NCI-H146 treated with DMSO at 0.1 percent for 48 hours (cell line): ENCODE results near the gene OTOP3.
A peak's percentile ranks its signal among the peaks of the same experiment; 100 is the strongest.
"Not testable (repeated sequence)": the region's sequence is repeated elsewhere in the genome, so short reads cannot be mapped to it uniquely, and the experiment has no call there.

Experiments
- DNase-seq: peaks from one replicate; lab custom pipeline; 2025; ENCODE audit not compliant: unreplicated experiment; lab: John Stamatoyannopoulos, UW

The OTOP3 gene, protein sequence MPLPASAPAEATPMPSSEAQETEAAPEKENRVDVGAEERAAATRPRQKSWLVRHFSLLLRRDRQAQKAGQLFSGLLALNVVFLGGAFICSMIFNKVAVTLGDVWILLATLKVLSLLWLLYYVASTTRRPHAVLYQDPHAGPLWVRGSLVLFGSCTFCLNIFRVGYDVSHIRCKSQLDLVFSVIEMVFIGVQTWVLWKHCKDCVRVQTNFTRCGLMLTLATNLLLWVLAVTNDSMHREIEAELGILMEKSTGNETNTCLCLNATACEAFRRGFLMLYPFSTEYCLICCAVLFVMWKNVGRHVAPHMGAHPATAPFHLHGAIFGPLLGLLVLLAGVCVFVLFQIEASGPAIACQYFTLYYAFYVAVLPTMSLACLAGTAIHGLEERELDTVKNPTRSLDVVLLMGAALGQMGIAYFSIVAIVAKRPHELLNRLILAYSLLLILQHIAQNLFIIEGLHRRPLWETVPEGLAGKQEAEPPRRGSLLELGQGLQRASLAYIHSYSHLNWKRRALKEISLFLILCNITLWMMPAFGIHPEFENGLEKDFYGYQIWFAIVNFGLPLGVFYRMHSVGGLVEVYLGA

DNA sequence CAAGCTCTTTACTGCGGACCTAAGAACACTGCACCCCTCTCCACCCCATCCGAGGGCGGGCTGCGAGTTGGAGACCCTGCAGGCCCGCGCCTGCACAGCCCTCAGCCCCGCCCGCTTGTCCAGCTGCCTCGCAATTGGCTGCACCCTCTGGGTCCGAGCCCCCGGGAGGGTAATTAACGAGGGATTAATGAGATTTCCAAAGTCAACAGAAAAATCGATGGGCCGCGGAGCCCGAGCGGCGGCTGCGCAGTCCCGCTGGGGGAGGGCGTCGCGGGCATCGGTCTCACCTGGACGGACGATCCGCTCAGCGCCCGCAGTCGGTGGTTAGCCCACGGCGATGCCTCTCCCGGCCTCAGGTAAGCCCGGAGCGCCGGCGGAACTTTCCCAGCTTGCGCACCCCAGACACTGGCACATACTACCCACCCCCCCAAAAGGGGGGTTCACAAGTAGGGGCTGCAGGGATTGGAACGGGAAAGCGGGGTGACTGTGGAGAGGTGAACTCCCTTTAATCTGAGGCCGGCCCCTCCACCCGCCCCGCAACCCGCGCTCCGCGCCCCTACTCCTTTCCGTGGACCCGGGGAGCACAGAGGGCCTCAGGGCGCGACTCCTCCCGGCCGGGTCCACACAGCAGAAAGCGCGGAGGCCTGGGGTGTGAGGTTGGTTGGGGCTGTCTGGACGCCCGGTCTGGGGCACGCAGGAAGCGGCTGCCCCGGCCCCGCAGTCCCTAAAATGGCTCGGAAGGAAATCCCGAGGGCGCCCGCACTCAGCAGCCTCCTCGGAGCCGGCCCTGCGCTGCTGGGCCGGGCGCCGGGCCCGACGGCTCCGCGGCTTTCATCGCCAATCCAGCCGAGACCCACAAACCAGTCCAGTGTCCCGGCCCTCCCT is at the start of gene OTOP3:
TSS of gene OTOP3 (plus strand) at position 314 of the 885 bp plus-strand sequence. CDS start at position 338, 24 bp downstream.
- DNase-seq = peak; percentile 66

DNA sequence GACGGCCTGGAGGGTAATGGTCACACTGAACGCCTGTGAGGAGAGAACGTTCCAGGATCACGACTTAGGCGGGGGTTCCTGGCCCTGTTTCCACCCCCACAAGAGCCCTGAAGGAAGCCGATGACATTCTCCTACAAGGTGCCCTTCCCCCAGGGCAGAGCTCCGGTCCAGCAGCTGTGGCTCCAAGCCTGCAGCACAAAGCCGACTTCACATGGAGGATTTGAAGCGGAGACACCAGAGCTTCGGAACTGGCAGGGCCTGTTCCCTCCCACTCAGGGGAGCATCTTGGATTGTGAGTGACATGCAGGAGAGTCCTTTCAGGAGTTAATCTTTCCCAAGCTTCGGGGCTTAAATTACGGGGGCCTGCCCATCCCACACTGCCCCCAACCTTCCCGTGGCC is 47.2 kb upstream of the OTOP3 start:
- no peak for DNase-seq

DNA sequence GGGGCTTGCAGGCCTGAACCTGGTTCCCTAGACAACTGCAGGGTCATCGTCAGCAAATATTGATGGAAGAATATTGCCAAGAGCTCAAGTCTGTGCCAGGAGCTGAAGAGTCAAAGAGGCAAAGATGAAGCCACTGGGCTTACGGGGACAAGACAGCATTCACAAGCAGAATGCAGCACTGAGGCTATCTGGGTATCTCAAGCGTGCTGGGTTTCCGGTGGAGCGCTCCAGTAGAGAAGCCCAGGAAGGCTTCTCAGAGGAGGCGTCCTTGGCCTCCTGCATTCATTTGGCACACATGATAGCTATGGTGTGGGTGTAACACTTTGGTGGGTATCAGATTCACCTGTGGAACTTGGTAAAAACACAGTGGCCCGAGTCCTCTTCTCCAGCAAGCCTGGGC is 45.1 kb upstream of the OTOP3 start:
- DNase-seq = no peak

DNA sequence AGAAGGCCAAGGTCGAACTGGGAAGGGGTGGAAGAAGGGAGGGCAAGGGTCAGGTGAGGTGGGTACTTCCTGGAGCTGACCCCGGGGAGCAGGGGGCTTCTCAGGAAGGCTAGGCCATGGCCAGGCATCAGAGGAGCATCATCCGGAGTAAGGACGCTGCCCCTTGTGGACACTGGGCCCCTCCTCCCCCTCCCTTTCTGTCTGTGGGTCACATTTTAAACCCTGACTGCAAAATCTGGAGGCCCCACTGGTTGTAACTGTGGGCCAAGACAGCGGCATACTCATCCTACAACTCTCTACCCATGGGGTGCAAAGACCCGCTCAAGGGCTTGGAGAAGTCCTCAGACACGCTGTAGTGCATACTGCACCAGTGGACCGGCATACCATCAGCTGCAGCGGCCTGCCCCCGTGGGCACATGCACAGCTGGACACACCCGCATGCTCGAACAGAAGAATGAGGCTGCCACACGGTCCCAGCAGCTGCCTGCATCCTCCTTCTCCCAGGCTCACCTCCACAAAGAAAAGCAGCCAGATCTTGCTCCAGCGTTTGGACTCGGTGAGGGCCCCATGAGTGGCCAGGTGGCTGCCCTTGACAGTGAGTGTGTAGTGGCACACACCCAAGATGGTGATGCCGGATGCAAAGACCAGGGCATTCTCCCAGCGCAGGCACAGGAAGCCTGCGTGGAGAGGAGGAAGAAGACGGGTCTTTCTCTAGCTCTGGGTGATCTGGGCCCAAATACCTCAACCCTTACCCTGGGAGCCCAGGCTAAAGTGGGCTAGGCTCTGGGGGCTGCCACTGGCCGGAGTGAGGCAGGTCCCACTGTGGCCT is 43.5 kb upstream of the OTOP3 start:
- no peak for DNase-seq

DNA sequence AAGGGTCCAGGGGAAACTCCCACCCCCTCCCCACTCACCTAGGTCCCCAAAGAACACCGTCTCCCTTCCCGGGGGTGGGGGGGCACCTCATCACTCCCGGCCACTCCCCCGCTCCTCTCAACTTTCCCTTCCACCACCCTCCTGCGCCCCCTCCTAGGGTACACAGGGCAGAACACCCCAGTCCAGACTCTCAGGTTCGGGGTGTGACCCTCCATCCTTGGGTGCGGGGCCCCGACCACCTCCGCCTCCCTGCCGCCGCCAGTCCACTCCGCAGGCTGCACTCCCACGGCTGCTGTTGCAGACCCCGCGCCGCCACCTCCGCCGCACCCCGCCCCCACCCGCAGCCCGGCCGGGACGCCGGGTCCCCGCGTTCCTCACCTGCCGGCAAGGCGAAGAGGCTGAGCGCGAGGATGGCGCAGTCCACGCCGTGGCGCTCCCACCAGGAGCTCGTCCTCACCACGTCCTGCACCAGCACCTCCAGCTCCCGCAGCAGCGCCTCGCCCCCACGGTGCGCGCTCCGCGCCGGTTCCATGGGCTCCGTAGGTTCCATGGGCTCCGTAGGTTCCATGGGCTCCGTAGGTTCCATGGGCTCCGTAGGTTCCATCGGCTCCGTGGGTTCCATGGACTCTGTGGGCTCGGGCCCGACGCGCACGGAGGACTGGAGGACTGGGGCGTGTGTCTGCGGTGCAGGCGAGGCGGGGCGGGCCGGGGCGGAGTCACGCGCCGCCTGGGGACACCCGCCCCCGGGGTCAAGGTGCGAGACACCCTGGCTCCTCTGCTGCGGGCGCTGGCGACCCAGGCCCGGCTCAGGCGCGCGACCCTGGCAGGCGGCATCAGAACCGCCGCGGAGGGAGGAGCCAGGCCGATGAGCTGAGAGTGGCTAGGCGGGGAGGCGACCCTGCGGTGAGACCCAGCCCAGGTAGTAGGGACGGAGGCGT is 42.5 kb upstream of the OTOP3 start, which contains the start of gene FADS6:
TSS of gene FADS6 (minus strand) at position 660 of the 938 bp plus-strand sequence. CDS start at position 622, 38 bp downstream.
- no peak for DNase-seq

DNA sequence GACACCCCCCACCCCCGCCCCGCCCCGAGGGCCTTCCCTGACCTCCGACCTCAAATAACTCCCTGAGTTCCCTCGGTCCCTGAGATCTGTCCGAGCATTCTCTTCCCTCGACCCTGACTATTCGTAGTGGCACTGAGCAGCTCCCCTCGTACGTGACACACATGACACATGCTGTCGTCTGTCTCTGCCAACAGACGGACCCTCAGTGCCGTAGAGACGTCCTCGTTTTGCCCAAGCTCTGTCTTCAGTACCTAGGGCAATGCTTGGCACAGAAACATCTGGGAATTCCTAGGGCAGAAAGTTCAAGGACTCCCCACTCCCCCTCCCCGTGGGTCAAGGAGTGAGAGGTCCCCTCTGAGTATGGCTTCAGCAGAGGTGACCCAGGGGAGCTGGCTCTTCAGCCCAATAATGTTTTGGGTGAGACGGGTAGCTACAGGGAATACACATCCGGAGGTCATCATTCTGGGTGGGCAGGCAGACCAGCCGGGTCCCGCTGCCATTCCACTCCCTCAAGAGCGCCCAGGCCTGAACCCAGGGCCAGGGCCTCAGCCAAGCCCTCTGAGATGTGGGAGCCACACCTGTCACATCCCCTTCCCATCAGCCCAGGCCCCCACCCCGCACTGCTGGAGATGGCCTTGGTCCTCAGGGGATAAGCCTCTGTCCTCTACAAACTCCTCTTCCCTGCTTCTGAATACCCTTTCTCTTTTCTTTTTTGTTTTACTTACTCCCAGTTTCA is 41.6 kb upstream of the OTOP3 start:
- no peak for DNase-seq

DNA sequence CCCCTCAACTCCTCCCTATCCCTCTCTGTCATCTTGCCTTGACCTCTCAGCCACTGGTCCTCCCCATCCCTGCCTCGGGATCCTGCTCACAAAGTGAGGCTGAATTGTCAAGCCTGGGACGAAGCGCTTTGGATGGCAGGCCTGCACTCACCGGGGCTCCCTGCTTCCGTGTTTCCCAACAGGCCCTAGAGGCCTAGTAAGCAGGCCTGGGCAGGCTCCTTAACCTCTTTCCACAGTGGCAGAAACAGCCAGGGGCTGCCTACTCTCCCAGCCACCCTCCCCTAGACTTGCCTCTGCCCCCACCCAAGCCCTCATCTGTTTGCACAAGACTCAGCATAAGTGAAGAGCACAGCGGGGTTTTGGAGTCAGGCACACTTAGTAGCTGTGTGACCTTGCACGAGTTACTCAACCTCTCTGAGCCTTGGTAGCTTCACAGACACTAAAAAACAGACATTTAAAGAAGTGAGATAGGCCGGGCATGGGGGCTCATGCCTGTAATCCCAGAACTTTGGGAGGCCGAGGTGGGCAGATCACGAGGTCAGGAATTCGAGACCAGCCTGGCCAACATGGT is 37.2 kb upstream of the OTOP3 start:
- DNase-seq = no peak

DNA sequence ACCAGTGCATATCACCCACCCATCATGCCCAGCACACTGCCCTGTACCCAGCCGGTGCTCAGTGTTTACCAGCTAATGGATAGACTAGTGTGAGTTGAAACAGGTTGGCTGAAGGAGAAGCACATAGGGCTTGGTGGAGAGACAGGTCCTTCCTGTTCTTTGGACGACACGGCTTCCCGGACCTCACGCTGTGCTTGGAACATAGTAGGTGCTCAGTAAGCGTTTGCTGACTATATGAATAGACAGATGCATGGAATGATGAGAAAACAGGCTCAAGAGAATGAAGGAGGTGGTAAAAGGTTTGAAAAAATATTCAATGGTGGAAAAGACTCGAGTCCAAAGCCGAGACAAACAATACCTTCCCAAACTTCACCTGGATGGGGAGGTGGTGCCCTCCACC is 35.5 kb upstream of the OTOP3 start:
- no peak for DNase-seq

DNA sequence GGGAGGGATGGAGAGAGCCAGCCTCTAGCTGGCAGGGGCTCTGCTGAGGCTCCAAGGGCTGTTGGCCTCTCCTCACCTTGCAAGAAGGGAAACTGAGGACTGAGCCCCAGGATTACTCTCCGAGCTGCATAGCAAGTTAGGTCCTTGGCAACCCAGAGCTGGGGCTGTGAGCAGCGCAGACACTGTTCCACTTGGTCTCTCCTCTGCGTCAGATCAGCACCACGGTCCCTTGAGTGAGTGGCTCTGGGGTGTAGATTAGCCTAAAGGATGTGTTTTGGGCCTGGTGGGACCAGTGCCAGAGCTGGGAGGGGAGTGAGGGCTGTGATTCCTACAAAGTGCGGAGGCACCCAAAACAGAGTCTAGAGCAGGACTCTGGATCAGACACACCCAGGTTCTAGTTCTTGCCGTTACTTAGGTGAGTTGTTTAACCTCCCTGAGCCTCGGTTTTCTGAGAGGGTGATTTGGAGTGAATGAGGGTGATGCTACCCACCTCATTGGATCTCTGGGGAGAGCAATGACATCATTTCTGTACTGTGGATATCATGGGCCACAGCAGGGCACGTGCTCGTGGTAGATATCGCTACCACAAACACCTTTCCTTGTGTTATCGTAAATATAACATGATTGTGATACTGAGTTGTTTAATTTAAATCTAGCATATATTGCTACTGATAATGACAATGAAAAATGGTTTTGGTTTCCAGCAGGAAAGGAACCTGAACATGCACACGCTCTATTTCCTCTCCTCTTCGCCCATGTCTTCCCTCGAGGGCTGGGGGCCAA is 34.2 kb upstream of the OTOP3 start:
- DNase-seq = no peak

DNA sequence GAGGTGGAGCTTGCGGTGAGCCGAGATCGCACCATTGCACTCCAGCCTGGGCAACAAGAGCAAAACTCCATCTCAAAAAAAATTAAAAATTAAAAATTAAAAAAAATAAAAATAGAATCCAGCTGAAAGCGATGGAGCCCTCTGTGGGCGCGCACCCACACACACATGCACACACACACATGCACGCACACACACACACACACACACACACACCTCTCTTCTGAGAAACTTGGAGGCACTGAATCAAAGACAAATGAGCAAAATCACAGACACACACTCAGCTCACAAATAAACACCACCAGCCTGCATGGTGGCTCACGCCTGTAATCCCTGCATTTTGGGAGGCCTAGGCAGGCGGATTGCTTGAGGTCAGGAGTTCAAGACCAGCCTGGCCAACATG is 32.7 kb upstream of the OTOP3 start:
- no peak for DNase-seq

DNA sequence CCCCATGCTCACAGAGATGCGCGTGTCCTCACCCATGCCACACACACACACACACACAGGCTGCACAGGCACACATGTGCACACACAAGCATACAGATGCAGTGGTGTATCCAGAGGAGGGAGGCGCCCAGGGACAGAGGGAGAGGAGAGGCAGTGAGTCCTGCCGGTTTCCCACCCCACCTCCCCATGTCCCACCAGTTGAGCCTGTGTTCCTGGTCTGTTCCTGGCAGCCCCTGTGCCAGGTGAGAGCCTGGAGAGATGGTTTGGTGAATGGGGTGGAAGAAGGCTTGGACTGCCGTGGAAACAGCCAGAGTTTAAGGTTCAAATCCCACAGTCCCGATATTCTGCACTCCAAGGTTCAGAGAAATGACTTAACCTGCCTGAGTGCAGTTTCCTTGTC is 32.0 kb upstream of the OTOP3 start:
- DNase-seq = no peak

DNA sequence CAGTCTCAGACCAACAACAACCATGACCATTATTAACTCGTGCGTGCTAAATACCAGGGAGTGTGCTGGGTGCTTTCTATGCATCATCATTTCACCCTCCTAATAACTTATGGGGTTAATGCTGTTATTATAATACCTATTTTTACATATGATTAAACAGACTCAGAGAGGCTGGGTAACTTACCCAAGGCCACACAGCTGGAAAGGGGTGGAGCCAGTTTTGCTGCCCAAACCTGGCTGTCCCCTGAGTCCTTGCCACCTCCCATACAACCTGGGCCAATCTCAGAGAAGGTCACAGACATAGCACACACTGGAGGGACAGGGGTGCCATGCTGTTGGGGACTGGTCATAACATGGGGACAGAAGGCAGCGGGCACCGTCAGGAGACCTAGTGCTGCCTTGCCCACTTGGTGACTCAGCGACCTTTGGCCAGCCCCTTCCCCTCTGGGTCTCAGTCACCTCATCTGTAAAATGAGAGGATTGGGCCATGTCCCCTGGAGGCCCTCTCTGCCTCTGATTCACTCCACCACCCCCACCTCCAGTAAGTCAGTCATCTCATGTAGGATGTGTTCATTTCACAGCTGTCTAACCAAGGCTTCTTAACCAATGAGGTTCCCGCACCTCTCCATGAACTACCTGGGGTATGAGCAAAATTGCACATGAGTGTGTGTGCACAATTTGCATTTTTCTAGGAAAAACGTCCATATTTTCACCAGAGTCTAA is 30.9 kb upstream of the OTOP3 start:
- DNase-seq = no peak

DNA sequence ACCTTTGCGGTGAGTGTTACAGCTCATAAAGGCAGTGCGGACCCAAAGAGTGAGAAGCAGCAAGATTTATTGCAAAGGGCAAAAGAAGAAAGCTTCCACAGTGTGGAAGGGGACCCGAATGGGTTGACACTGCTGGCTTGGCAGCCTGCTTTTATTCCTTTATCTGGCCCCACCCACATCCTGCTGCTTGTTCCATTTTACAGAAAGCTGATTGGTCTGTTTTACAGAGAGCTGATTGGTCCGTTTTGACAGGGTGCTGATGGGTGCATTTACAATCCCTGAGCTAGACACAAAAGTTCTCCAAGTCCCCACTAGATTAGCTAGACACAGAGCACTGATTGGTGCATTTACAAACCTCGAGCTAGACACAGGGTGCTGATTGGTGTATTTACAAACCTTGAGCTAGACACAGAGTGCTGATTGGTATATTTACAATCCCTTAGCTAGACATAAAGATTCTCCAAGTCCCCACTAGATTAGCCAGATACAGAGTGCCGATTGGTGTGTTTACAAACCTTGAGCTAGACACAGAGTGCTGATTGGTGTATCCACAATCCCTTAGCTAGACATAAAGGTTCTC is 29.4 kb upstream of the OTOP3 start:
- DNase-seq = not testable (repeated sequence)

DNA sequence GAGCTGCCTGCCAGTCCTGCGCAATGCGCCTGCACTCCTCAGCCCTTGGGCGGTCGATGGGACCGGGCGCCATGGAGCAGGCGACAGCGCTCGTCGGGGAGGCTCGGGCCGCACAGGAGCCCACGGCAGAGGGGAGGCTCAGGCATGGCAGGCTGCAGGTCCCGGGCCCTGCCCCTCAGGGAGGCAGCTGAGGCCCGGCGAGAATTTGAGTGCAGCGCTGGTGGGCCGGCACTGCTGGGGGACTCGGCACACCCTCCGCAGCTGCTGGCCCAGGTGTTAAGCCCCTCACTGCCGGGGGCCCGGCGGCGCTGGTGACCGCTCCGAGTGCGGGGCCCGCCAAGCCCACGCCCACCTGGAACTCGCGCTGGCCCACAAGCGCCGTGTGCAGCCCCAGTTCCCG is 28.7 kb upstream of the OTOP3 start:
- DNase-seq = no peak

DNA sequence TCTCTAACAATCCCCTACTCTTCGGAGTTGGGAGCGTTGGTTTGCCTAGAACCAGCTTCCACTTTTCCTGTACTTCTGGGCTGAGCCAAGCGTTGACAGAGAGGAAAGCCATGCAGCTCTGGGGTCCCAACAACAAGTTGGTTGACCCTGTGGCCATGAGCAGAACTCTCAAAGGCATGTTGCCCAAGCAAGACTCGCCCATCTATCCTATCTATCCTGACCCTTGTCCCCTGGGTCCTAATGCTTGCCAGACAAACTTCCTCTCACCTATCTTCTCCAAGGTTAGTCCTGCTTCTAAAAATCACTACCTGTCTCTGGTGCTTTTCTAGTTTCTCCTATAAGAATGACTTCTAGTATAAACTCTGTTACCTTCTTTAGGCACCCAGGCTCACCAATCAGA is 26.6 kb upstream of the OTOP3 start:
- not testable (repeated sequence) for DNase-seq

DNA sequence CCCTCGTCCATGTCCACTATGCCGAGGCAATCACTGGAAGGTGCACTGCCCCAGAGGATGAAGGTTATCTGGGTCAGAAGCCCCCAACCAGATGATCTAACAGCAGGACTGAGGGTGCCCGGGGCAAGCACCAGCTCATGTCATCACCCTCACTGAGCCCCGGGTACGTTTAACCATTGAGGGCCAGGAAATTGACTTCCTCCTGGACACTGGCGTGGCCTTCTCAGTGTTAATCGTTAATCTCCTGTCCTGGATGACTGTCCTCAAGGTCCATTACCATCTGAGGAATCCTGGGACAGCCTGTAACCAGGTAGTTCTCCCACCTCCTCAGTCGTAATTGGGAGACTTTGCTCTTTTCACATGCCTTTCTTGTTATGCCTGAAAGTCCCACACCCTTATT is 24.3 kb upstream of the OTOP3 start:
- not testable (repeated sequence) for DNase-seq
